IMR-90 (cell line): ENCODE results near the gene PCA3. TPM values are rescaled to one million over a fixed set of nuclear protein-coding genes. Genes with fewer than 3 reads are reported as not detected.

ENCODE experiments used
- ATAC-seq: fragments of 200-7000 bp; cut with Tn5 transposase; 2 replicates; pipeline ENCODE4 v1.9.1; 2020; ENCODE audit warnings: low read depth, mild to moderate bottlenecking, moderate library complexity
- BruUV-seq: library from RNA; stranded (reverse); fragments of 400-500 nt; replicated peaks from 2 replicates; lab custom pipeline; 2021; lab: Mats Ljungman, UMichigan
- CTCF ChIA-PET: fragments of 300-600 bp; formaldehyde crosslinking; extraction: SDS; loops from one replicate; lab custom pipeline; 2021; ENCODE audit warnings: antibody characterized with exemption; lab: Yijun Ruan, JAX
- POLR2A ChIA-PET: fragments of 300-600 bp; sonication (Branson Sonifier 250); formaldehyde crosslinking; loops from one replicate; lab custom pipeline; 2022; ENCODE audit warnings: antibody characterized with exemption; ENCODE audit not compliant: unreplicated experiment; lab: Charles Lee
- DNase-seq: peaks from one replicate; pipeline ENCODE4 v3.0.0; 2013
- H2AFZ ChIP-seq: replicated peaks from 2 replicates; pipeline ENCODE3; 2013; ENCODE audit warnings: low read length, mild to moderate bottlenecking; ENCODE audit not compliant: poor library complexity
- H2AK5ac ChIP-seq: 2 replicates; pipeline ENCODE4 v1.6.1; 2013; ENCODE audit warnings: low read depth, low read length, inconsistent platforms
- H2AK9ac ChIP-seq: replicated peaks from 2 replicates; pipeline ENCODE3; 2013; ENCODE audit warnings: mild to moderate bottlenecking, low read depth, low read length, moderate library complexity; ENCODE audit not compliant: poor library complexity
- H2BK120ac ChIP-seq: 2 replicates; pipeline ENCODE4 v1.6.1; 2013; ENCODE audit warnings: low read depth, low read length, inconsistent platforms
- H2BK15ac ChIP-seq: 3 replicates; pipeline ENCODE4 v1.6.1; 2013; ENCODE audit warnings: low read depth, low read length, inconsistent platforms
- H2BK20ac ChIP-seq: 2 replicates; pipeline ENCODE4 v1.6.1; 2013; ENCODE audit warnings: low read depth, mild to moderate bottlenecking, inconsistent platforms, low read length, moderate library complexity
- H2BK5ac ChIP-seq: 2 replicates; pipeline ENCODE4 v1.6.1; 2013; ENCODE audit warnings: mild to moderate bottlenecking, low read depth, low read length, inconsistent platforms; ENCODE audit not compliant: poor library complexity, severe bottlenecking
- H3K14ac ChIP-seq: replicated peaks from 2 replicates; pipeline ENCODE4 v1.6.1; 2013; ENCODE audit warnings: low read depth, low read length, inconsistent platforms
- H3K18ac ChIP-seq: 2 replicates; pipeline ENCODE4 v1.6.1; 2013; ENCODE audit warnings: low read depth, low read length, control low read depth
- H3K23ac ChIP-seq: 2 replicates; pipeline ENCODE4 v1.6.1; 2013; ENCODE audit warnings: low read depth, low read length, inconsistent platforms
- H3K27ac ChIP-seq: 2 replicates; pipeline ENCODE4 v1.5.1; 2013; ENCODE audit warnings: mild to moderate bottlenecking, control low read depth, low read length; ENCODE audit not compliant: insufficient read depth
- H3K27me3 ChIP-seq: 2 replicates; pipeline ENCODE4 v1.6.1; 2013; ENCODE audit warnings: low read length; ENCODE audit not compliant: control insufficient read depth, insufficient read depth
- H3K36me3 ChIP-seq: 2 replicates; pipeline ENCODE4 v1.6.1; 2013; ENCODE audit warnings: low read length, mixed read lengths; ENCODE audit not compliant: control insufficient read depth, insufficient read depth
- H3K4ac ChIP-seq: 2 replicates; pipeline ENCODE4 v1.6.1; 2013; ENCODE audit warnings: low read depth, low read length, inconsistent platforms
- H3K4me1 ChIP-seq: 2 replicates; pipeline ENCODE4 v1.6.1; 2013; ENCODE audit warnings: low read length, mixed read lengths; ENCODE audit not compliant: control insufficient read depth, insufficient read depth
- H3K4me2 ChIP-seq: 2 replicates; pipeline ENCODE4 v1.6.1; 2013; ENCODE audit warnings: low read depth, mild to moderate bottlenecking, control low read depth, low read length, moderate library complexity
- H3K4me3 ChIP-seq: 2 replicates; pipeline ENCODE4 v1.5.1; 2013; ENCODE audit warnings: low read depth, mild to moderate bottlenecking, control low read depth, low read length, moderate library complexity; ENCODE audit not compliant: insufficient read depth
- H3K56ac ChIP-seq: 2 replicates; pipeline ENCODE4 v1.6.1; 2013; ENCODE audit warnings: low read length, inconsistent platforms; ENCODE audit not compliant: insufficient read depth; ENCODE audit errors: extremely low read depth
- H3K79me1 ChIP-seq, 2 experiments: 2 replicates each; pipeline ENCODE4 v1.6.1; 2013; ENCODE audit warnings: low read length in 2 of 2, inconsistent platforms in 1 of 2, low read depth in 1 of 2
- H3K9ac ChIP-seq: 2 replicates; pipeline ENCODE4 v1.6.1; 2013; ENCODE audit warnings: low read depth, low read length, control low read depth
- H3K9me1 ChIP-seq: 2 replicates; pipeline ENCODE4 v1.6.1; 2013; ENCODE audit warnings: low read length, inconsistent platforms; ENCODE audit not compliant: insufficient read depth
- H3K9me3 ChIP-seq: 2 replicates; pipeline ENCODE4 v1.6.1; 2013; ENCODE audit warnings: low read length; ENCODE audit not compliant: control insufficient read depth, insufficient read depth
- H4K20me1 ChIP-seq: 2 replicates; pipeline ENCODE4 v1.6.1; 2013; ENCODE audit warnings: low read length, inconsistent platforms; ENCODE audit not compliant: insufficient read depth
- H4K5ac ChIP-seq: 2 replicates; pipeline ENCODE4 v1.6.1; 2013; ENCODE audit warnings: mild to moderate bottlenecking, low read depth, low read length, control low read depth
- H4K8ac ChIP-seq, 2 experiments: 2 replicates each; pipeline ENCODE4 v1.6.1; 2013; ENCODE audit warnings: low read depth in 2 of 2, low read length in 2 of 2, control low read depth in 1 of 2, inconsistent platforms in 1 of 2
- H4K91ac ChIP-seq: 2 replicates; pipeline ENCODE4 v1.6.1; 2013; ENCODE audit warnings: low read depth, low read length, inconsistent platforms; ENCODE audit not compliant: insufficient read depth
- BHLHE40 ChIP-seq: fragments of 150-350 bp; IDR thresholded peaks from 2 replicates; pipeline ENCODE4 v1.6.1; 2016; ENCODE audit warnings: mild to moderate bottlenecking, low read depth, low read length
- CHD1 ChIP-seq: IDR thresholded peaks from 2 replicates; pipeline ENCODE4 v1.6.1; 2012; ENCODE audit warnings: low read depth, low read length, improper control_type of control experiment
- CTCF ChIP-seq: conservative IDR thresholded peaks from 2 replicates; pipeline ENCODE4 v1.5.1; 2012; ENCODE audit warnings: mild to moderate bottlenecking, low read depth, low read length, improper control_type of control experiment
- FOS ChIP-seq: fragments of 150-350 bp; IDR thresholded peaks from 2 replicates; pipeline ENCODE4 v1.6.1; 2016; ENCODE audit warnings: low read depth, low read length
- MAFK ChIP-seq: IDR thresholded peaks from 2 replicates; pipeline ENCODE4 v1.6.1; 2012; ENCODE audit warnings: low read depth, low read length, improper control_type of control experiment
- MXI1 ChIP-seq: IDR thresholded peaks from 2 replicates; pipeline ENCODE4 v1.6.1; 2012; ENCODE audit warnings: low read depth, mild to moderate bottlenecking, low read length, moderate library complexity, borderline replicate concordance
- NFE2L2 ChIP-seq: fragments of 150-350 bp; IDR thresholded peaks from 2 replicates; pipeline ENCODE4 v1.6.1; 2016; ENCODE audit warnings: low read depth, mild to moderate bottlenecking, low read length
- POLR2A ChIP-seq: IDR thresholded peaks from 2 replicates; pipeline ENCODE4 v1.6.1; 2012; ENCODE audit warnings: mild to moderate bottlenecking, low read depth, low read length
- RAD21 ChIP-seq: IDR thresholded peaks from 2 replicates; pipeline ENCODE4 v1.6.1; 2012; ENCODE audit warnings: low read length, improper control_type of control experiment
- SMC3 ChIP-seq: fragments of 150-350 bp; IDR thresholded peaks from 2 replicates; pipeline ENCODE4 v1.6.1; 2016; ENCODE audit warnings: low read depth, mild to moderate bottlenecking, antibody characterized with exemption, low read length, moderate library complexity
- WGBS, 2 experiments: methylation state at CpG; one replicate each; pipeline versions ENCODE4 v1.1.5 to v1.1.7; 2013; ENCODE audit warnings: missing lambda C conversion rate in 2 of 2; ENCODE audit not compliant: insufficient read length in 1 of 2; ENCODE audit errors: extremely low coverage in 2 of 2; 5-methylcytosine and 5-hydroxymethylcytosine counted together
- dilution Hi-C: fragments of 300-500 bp; cut with HindIII; formaldehyde crosslinking; loops from one replicate; pipeline ENCODE4 v1.14.3; 2018; ENCODE audit warnings: low sequenced_read_pairs; ENCODE audit not compliant: unreplicated experiment
- in situ Hi-C: fragments of 300-500 bp; cut with MboI; formaldehyde crosslinking; loops from 3 replicates; pipeline ENCODE4 v1.14.3; 2019; ENCODE audit warnings: low sequenced_read_pairs, inconsistent platforms, mixed read lengths
- intact Hi-C: fragments of 100-400 bp; cut with micrococcal nuclease; formaldehyde crosslinking; loops from 2 replicates; pipeline ENCODE4 v1.10.0; 2022
- polyA plus RNA-seq, 3 experiments: library from polyadenylated mRNA; depleted of rRNA; stranded (reverse); fragments of >200 nt; gene quantifications; 2 replicates each; pipeline ENCODE4 v1.2.3, GENCODE V29; 2012; ENCODE audit warnings: low replicate concordance in 1 of 3
- total RNA-seq: library from RNA; depleted of rRNA; stranded (reverse); fragments of >200 nt; gene quantifications from 2 replicates; pipeline ENCODE4 v1.2.3, GENCODE V29; 2012
- TF ChIP-seq, protein P1 (sequence below): fragments of 150-350 bp; IDR thresholded peaks from 2 replicates; pipeline ENCODE4 v1.6.1; 2016; ENCODE audit warnings: low read depth, mild to moderate bottlenecking, low read length, moderate library complexity, borderline replicate concordance

PCA3 gene
- total and polyA plus RNA-seq, 2 of the 4 experiments (the other 2 are of a cell fraction): not detected

- H3K36me3 ChIP-seq: no peaks in the 10 kb centered on the region
- H3K4me3 ChIP-seq: no peak overlapping the region
- H2BK20ac ChIP-seq: no peak overlapping the region
- H4K91ac ChIP-seq: no peak overlapping the region
- no peak overlapping the region for H3K18ac ChIP-seq
- no peak for DNase-seq
- dilution Hi-C loops (no loop called here), in situ Hi-C loops (no loop called here), intact Hi-C loops (no loop called here)
- H2AFZ ChIP-seq: no peak overlapping the region
- peaks cover 3% of the 10 kb centered on the region; the same call in 1 of the 2 replicates for H3K27me3 ChIP-seq
- ATAC-seq: no peak
- POLR2A ChIA-PET: no interaction called here
- H4K5ac ChIP-seq: no peak overlapping the region
- H4K20me1 ChIP-seq: no peaks in the 10 kb centered on the region
- H3K56ac ChIP-seq: no peak overlapping the region
- no peak overlapping the region for H2BK120ac ChIP-seq
- no peaks in the 10 kb centered on the region for H3K9me1 ChIP-seq
- TF ChIP-seq FOS: no peak
- no peak for TF ChIP-seq POLR2A
- no peak for TF ChIP-seq CTCF
- no peak for TF ChIP-seq RAD21
- TF ChIP-seq BHLHE40: no peak
- no peak for TF ChIP-seq CHD1
- TF ChIP-seq, protein P1, sequence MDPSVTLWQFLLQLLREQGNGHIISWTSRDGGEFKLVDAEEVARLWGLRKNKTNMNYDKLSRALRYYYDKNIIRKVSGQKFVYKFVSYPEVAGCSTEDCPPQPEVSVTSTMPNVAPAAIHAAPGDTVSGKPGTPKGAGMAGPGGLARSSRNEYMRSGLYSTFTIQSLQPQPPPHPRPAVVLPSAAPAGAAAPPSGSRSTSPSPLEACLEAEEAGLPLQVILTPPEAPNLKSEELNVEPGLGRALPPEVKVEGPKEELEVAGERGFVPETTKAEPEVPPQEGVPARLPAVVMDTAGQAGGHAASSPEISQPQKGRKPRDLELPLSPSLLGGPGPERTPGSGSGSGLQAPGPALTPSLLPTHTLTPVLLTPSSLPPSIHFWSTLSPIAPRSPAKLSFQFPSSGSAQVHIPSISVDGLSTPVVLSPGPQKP: no peak
- TF ChIP-seq MXI1: no peak
- no peak for TF ChIP-seq NFE2L2
- TF ChIP-seq MAFK: no peak
- TF ChIP-seq SMC3: no peak
- no peak overlapping the region for H3K27ac ChIP-seq
- H2AK9ac ChIP-seq: no peak overlapping the region
- no peak overlapping the region for H3K14ac ChIP-seq
- no peak overlapping the region for H3K4ac ChIP-seq
- no peak overlapping the region for H2BK5ac ChIP-seq
- WGBS, 2 experiments: no CpG with 5 or more reads among the region's 5 CpGs
- no TSS peak for BruUV-seq
- no peaks in the 10 kb centered on the region for H3K4me1 ChIP-seq
- no peaks in the 10 kb centered on the region for H3K79me1 ChIP-seq
- H4K8ac ChIP-seq: no peak overlapping the region
- CTCF ChIA-PET: no interaction called here
- no peaks in the 10 kb centered on the region for H3K9me3 ChIP-seq
- H3K9ac ChIP-seq: no peak overlapping the region
- H3K23ac ChIP-seq: no peak overlapping the region
- H2AK5ac ChIP-seq: no peak overlapping the region
- no peak overlapping the region for H2BK15ac ChIP-seq
- H3K4me2 ChIP-seq: no peak overlapping the region
Measured at GRCh38 chr9:76738402-76738801, 25.8 kb upstream of the PCA3 start.
